Measurements from ENCODE around the gene MBD1. TPM values are rescaled to one million over a fixed set of nuclear protein-coding genes. Genes with fewer than 3 reads are reported as not detected.
A peak's percentile ranks its signal among the peaks of the same experiment; 100 is the strongest.

Gene MBD1, protein sequence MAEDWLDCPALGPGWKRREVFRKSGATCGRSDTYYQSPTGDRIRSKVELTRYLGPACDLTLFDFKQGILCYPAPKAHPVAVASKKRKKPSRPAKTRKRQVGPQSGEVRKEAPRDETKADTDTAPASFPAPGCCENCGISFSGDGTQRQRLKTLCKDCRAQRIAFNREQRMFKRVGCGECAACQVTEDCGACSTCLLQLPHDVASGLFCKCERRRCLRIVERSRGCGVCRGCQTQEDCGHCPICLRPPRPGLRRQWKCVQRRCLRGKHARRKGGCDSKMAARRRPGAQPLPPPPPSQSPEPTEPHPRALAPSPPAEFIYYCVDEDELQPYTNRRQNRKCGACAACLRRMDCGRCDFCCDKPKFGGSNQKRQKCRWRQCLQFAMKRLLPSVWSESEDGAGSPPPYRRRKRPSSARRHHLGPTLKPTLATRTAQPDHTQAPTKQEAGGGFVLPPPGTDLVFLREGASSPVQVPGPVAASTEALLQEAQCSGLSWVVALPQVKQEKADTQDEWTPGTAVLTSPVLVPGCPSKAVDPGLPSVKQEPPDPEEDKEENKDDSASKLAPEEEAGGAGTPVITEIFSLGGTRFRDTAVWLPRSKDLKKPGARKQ
- 101 and 117 TPM in 2 replicates for total RNA-seq

DNA sequence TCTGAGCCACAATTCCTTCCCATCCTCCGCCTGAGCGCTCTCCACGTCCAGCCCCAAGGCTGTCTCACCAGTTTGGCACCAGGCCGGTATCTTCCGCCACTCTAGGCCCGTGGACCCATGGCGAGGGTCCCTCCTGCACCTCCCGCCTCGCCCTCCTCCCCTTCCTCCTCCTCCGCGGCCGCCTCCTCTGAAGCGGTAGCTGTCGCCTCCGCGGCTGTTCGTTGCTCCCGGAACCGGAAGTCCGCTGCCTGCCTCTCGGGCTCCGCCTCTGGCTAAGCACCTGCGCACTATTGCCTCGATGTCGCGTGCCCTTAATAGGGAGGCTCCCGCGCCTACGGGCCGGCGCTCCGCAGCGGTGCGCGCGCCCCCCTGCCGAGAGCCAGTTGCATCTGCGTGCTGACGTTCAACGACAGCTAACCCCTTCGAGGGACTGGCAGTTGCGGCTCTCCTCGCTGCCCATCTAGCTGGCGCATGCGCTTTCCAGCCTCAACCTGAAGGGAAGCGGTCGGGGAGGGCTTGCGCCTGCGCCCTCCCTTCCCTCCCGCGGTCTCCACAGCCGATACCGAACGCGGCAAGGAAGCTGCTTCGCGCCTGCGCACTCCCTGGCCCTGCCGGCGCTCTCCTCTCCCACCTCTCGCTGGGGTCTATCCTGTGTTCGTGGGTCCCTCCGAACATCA, at the start of gene MBD1:
TSS of gene MBD1 (minus strand) at position 229 of the 677 bp plus-strand sequence. CDS start 1,531 bp downstream, outside the sequence.
- POLR2A ChIA-PET, result interaction anchor here (0.6 to 2.7 kb wide), 18 partner anchors 7 to 794 kb away, joined by 3 to 44 read pairs (median 4); partner anchors contain the start of genes C18orf32, CFAP53, ME2 and SKA1
- Mint-ChIP-seq H3K27ac (peak within 1 kb of the TSS; percentile 93), H3K9me3 (no peaks in the 10 kb centered on the region), H3K36me3 (ENCODE audit: low read depth) (peaks cover 71% of the 10 kb centered on the region), H3K4me3 (peak within 1 kb of the TSS; percentile 97), H3K27me3 (no peaks in the 10 kb centered on the region), H3K4me1 (peaks cover 38% of the 10 kb centered on the region)
- intact Hi-C loops (cut with micrococcal nuclease), result loop anchor here (1.0 to 2.0 kb wide), 7 partner anchors 15 to 915 kb away; partner anchors contain the start of genes CFAP53, ME2 and MEX3C
- DNase-seq, result peak; percentile 90
- ATAC-seq (ENCODE audit: low read depth), result peak; percentile 94
- TF ChIP-seq, protein P1, sequence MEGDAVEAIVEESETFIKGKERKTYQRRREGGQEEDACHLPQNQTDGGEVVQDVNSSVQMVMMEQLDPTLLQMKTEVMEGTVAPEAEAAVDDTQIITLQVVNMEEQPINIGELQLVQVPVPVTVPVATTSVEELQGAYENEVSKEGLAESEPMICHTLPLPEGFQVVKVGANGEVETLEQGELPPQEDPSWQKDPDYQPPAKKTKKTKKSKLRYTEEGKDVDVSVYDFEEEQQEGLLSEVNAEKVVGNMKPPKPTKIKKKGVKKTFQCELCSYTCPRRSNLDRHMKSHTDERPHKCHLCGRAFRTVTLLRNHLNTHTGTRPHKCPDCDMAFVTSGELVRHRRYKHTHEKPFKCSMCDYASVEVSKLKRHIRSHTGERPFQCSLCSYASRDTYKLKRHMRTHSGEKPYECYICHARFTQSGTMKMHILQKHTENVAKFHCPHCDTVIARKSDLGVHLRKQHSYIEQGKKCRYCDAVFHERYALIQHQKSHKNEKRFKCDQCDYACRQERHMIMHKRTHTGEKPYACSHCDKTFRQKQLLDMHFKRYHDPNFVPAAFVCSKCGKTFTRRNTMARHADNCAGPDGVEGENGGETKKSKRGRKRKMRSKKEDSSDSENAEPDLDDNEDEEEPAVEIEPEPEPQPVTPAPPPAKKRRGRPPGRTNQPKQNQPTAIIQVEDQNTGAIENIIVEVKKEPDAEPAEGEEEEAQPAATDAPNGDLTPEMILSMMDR (IDR thresholded peaks at IDR 0.05), result no peak
- CTCF ChIA-PET, result interaction anchor here (0.9 to 2.3 kb wide), 7 partner anchors 12 to 91 kb away, joined by 3 to 14 read pairs (median 4); partner anchors contain the start of gene CFAP53

DNA sequence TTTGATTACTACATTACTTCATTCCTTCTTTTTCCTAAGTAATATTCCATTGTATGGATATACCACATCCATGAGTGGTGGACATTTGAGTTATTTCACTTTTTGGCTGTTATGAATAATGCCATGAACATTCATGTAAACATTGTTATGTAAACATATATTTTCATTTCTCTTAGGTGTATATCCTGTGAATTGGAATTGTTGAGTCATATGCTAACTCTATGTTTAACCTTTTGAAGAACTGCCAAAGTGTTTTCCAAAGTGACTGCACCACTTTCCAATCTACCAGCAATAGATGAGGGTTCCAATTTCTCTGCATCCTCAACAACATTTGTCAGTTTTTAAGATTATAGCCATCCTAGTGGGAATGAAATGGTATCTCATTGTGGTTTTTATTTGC, 48.9 kb upstream of the MBD1 start:
- Mint-ChIP-seq H3K4me1 (peaks cover 41% of the 10 kb centered on the region), H3K9me3 (no peaks in the 10 kb centered on the region), H3K36me3 (ENCODE audit: low read depth) (no peaks in the 10 kb centered on the region), H3K4me3 (no peak overlapping the region), H3K27me3 (peaks cover 3% of the 10 kb centered on the region), H3K27ac (no peak overlapping the region)
- intact Hi-C loops (cut with micrococcal nuclease), result no loop called here
- ChIA-PET POLR2A (no interaction called here), CTCF (no interaction called here)
- DNase-seq, result no peak
- ATAC-seq (ENCODE audit: low read depth), result no peak
- TF ChIP-seq, protein P1 (IDR thresholded peaks at IDR 0.05), result no peak

DNA sequence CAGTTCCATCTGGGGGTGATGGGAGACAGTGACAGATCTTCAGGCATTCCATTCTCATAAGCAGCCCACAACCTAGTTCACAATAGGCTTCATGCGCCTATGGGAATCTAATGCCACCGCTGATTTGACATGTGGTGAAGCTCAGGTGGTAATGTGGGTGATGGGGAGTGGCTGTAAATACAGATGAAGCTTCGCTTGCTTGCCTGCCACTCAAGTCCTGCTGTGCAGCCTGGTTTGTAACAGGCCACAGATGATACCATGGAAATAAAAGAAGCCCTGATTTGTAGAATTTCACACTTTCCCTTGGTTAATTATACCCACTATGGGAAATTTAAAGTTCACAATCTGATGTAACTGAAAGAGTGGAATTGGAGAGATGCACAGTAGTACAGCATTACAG, 46.7 kb upstream of the MBD1 start:
- H3K27ac Mint-ChIP-seq, result no peak overlapping the region
- ATAC-seq (ENCODE audit: low read depth) (no peak), DNase-seq (no peak)
- H3K9me3 Mint-ChIP-seq, result no peaks in the 10 kb centered on the region
- H3K4me1 Mint-ChIP-seq, result peaks cover 19% of the 10 kb centered on the region
- no peak overlapping the region for H3K4me3 Mint-ChIP-seq
- CTCF ChIA-PET, result no interaction called here
- intact Hi-C loops (cut with micrococcal nuclease), result no loop called here
- POLR2A ChIA-PET, result no interaction called here
- H3K27me3 Mint-ChIP-seq, result peaks cover 3% of the 10 kb centered on the region
- TF ChIP-seq, protein P1 (IDR thresholded peaks at IDR 0.05), result no peak
- H3K36me3 Mint-ChIP-seq (ENCODE audit: low read depth), result no peaks in the 10 kb centered on the region

DNA sequence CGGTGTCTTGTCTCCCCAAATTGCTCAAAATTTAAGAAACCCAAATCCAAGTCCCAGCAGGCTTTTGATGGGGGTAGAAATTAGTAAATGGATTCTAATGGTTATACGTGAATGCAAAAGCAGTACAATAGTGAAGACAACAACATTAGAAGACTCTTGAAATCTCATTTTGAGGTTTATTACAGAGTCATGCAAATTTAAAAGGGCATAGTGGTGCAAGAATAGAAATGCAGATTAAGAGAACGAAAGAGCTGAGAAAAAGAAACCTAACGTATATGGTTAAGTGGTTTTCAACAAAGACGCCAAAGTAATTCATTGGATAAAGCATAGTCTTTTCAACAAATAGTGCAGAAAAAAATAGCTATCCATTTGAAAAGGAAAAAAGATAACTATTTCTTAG, 39.4 kb upstream of the MBD1 start:
- DNase-seq (no peak), ATAC-seq (ENCODE audit: low read depth) (no peak)
- Mint-ChIP-seq H3K27ac (no peak overlapping the region), H3K36me3 (ENCODE audit: low read depth) (no peaks in the 10 kb centered on the region), H3K27me3 (no peaks in the 10 kb centered on the region), H3K4me1 (peaks cover 30% of the 10 kb centered on the region), H3K9me3 (no peaks in the 10 kb centered on the region), H3K4me3 (peak overlapping the region; percentile 13)
- ChIA-PET CTCF (interaction anchor here (1.1 kb wide), 1 partner anchor 36 kb away, joined by 5 read pairs; no protein-coding TSS in a partner anchor), POLR2A (no interaction called here)
- TF ChIP-seq, protein P1 (IDR thresholded peaks at IDR 0.05), result no peak
- intact Hi-C loops (cut with micrococcal nuclease), result no loop called here

All from activated B cell treated with CpG ODN at 0.5 μM for 24 hours (primary cell).